H4 (cell line): ENCODE data around the gene AHDC1. TPM values are rescaled to one million over a fixed set of nuclear protein-coding genes. Genes with fewer than 3 reads are reported as not detected.
"Not testable (repeated sequence)": the region's sequence is repeated elsewhere in the genome, so short reads cannot be mapped to it uniquely, and the experiment has no call there.

ENCODE experiments used
- DNase-seq: peaks from one replicate; pipeline ENCODE4 v3.0.0-alpha.2; 2015; ENCODE audit warnings: low spot score
- total RNA-seq: library from RNA; depleted of rRNA; stranded (reverse); fragments of >200 nt; shearing (Covaris generic); gene quantifications from 2 replicates; pipeline ENCODE4 v1.2.3, GENCODE V29; 2014

Gene AHDC1
- total RNA-seq, 1 experiment from 2014 or later, result 2.0 TPM

DNA sequence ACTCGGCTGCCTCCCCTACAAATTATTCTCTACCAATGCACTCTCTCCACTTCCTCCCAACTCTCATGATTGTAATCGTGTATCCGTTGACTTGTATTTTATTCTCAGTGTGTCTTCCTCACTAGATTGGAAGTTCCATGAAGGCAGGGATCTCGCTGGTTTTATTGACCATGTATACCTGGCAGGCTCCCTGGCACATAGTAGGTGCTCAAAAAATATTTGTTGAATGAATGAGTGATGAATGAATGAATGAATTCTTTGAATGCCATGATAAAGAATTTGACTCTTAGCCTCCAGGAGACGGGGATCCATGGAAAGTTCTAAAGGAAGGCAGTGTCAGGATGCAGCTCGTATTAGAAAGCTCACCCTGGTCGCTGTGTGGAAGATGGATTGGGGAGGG lies 85.1 kb downstream of the AHDC1 start:
- no peak for DNase-seq

- DNase-seq, result no peak
These were observed 85.8 kb downstream of the AHDC1 start for GRCh38 chr1:27517907-27518718.

GRCh38 chr1:27517301-27517700 lies 86.6 kb downstream of the AHDC1 start:
- DNase-seq, result no peak

- DNase-seq, result no peak
These were observed 88.3 kb downstream of the AHDC1 start for GRCh38 chr1:27515626-27516025.

GRCh38 chr1:27513958-27514357 lies 90.0 kb downstream of the AHDC1 start:
- DNase-seq, result no peak

GRCh38 chr1:27513528-27513927 lies 90.4 kb downstream of the AHDC1 start:
- DNase-seq, result no peak

DNA sequence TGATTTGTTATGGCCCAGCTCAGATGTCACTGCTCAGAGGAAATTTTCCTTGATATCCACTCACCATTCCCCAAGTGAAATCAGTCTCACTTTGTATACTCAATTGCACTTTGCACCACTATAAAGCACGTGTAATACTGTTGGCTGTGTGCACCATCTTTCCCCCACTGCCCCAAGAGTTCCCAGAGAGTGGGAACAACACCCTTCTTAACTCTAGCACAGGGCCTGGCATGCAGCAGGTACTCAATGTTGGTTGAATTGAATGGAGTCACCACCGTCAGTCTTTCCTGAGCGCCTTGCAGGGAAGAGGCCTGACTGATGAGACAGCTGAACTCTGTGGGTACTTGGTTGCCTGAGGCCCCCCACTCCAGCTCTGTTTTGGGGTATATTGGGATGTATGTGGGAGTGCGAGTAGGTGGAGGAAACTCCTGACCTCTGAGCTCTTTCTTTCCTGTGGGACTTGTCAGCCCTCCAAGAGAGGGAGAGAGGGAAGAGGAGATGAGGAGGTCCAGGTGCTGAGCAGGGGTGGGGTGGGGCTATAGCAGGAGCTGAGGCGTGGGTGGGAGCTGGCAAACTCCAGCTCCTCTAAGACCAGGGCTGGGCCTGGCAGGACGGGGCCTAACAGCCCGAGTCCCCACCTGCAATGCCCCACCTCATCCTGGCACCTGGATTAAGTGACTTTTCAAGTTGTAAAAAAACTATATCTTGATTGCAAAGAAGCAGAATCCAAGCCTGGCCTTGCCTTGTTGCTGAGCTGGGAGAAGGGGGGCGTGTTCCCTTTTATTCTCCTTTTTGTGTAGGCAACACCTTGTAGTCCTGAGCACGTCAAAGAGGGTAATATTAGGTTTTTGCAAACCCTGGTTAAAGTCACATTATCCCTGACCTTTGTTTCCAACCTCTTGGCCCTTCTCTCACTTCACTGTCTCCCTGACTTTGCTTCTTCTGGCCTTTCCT lies 94.5 kb downstream of the AHDC1 start:
- no peak for DNase-seq

DNA sequence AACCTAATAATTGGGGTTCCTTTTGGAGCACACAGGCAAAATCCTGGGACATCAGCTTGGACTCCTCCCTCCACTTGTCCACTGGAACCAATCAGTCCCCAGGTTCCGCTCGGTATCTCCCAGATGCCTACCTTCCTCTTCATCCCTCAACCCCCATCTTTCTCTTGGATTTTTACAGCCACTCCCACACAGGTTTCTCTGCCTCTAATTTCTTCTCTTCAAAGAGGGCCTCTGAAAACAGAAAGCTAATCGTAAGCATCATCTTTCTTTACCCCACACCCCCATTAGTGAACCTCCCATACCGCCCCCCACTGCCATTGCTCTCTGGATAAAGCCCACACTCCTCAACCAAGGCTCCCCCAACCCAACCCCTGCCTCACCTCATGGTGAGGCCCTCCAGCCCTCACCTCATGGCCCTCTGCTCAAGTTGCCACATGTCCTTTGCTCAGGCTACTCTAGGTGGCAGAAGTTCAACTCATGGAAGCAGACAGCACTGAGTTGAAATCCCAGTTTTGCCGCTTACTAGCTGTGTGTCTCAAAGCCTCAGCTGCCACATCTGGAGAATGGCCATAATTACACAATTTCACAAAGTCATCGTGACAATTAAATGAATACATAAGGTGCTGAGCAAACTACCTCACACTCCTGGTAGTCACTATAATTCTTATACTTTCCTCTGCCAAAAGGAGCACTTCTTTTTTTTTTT lies 95.8 kb downstream of the AHDC1 start:
- no peak for DNase-seq

DNA sequence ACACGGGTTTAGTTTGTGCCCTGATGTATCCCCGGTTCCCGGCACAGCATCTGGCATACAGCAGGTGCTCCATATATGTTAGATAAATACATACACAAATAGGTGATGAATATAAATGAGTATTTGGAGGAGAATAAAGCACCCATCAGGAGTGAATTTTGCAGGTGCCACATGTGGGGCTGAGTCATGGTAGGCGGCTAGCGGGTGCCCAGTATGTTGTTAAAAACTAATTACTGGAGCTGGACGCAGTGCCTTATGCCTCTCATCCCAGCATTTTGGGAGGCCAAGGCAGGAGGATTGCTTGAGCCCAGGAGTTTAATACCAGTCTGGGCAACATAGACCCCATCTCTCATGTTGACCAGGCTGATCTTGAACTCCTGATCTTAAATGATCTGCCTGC lies 97.2 kb downstream of the AHDC1 start:
- no peak for DNase-seq

DNA sequence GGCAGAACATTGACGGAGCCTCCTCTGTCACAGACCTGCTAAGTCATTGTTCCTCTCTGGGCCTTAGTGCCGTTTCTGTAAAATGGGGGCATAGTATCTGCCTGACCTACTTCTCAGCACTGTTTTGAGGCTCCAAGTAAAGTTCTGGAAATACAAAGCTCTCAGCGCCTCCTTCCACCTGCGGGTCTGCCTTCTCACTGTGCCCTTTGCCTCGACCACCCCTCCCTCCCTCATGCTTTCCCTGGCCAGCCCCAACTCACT lies 98.6 kb downstream of the AHDC1 start:
- no peak for DNase-seq

DNA sequence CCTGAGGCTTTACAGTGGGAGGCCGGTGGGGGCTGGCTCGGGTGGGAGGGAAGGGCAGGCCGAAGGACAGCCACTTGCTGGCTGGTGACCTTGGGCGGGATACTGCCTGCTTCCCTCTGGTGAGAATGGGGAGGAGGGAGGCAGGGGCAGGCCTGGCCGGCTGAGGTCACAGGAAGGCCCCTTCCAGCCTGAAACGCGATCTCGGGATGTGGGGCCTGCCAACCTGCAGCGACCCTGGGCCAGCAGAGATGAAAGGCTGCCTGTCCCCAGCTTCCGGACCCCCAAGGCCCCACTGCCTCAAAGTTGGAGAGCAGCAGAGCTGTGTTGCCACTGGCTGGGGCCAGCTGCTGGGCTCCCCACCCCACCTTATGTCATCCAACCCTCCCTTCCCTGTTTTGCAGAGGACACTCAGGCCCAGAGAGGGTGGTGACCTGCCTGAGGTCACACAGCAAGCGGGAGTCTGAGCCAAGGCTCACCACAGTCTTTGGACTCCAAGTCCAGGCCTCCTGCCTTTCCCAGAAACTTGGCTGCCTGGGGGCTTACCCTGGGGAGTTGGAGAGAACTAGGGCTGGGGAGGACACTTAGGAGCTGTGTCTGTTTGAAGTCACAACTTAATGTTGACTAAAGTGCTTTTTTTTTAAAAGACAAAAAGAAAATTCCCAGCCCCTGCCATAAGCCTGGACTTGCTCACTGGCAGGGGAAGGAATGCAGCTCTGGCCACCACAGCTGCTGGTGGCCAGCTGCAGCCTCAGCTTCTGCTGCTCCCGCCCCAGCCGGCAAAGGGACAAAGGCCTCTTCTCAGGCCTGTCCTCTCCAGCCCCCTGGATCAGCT lies 99.1 kb downstream of the AHDC1 start:
- no peak for DNase-seq

- no peak for DNase-seq
These were observed 99.9 kb downstream of the AHDC1 start for GRCh38 chr1:27503844-27504587.

DNA sequence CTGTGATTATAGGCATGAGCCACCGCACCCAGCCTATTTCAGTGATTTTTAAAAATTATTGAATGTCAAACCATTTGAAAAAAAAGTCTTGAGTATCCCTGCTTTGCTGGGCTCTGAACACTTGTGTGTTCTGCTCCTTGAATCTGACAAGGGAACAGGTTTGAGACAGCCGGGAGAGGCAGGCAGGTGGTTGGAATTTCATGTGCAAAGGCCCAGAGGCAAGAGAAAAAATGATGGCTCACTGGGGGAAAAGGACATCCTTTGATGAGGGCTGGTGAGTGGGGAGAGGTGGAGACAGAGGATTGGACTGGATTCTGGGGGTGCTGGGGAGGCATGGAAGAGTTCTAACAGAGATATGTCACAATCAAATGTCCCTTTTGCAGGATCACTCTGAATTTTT lies 100.9 kb downstream of the AHDC1 start:
- DNase-seq, result no peak

DNA sequence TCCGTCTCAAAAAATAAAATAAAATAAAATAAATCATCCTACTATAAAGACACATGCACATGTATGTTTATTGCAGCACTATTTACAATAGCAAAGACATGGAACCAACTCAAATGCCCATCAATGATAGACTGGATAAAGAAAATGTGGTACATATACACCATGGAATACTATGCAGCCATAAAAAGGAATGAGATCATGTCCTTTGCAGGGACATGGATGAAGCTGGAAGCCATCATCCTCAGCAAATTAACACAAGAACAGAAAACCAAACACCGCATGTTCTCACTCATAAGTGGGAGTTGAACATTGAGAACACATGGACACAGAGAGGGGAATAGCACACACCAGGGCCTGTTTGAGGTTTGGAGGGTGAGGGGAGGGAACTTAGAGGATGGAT lies 102.8 kb downstream of the AHDC1 start:
- not testable (repeated sequence) for DNase-seq

DNA sequence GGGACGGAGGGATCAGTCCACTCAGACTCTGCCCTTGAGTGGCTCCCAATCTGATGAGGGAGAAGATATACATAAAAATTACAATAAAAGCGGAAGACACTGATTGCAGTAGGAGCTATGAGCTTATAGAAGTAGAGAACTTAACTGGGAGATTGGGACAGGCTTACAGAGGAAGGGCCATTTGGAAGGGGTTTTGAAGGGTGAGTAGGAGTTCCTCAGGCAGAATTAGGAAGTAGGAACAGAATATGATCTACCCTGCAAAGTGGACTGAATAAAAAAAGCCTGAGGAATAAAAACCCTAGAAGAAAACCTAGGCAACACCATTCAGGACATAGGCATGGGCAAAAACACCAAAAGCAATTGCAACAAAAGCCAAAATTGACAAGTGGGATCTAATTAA lies 104.8 kb downstream of the AHDC1 start:
- no peak for DNase-seq

GRCh38 chr1:27496604-27497155 lies 107.3 kb downstream of the AHDC1 start:
- DNase-seq, result no peak

- no peak for DNase-seq
These were observed 111.1 kb downstream of the AHDC1 start for GRCh38 chr1:27492796-27493195.

DNA sequence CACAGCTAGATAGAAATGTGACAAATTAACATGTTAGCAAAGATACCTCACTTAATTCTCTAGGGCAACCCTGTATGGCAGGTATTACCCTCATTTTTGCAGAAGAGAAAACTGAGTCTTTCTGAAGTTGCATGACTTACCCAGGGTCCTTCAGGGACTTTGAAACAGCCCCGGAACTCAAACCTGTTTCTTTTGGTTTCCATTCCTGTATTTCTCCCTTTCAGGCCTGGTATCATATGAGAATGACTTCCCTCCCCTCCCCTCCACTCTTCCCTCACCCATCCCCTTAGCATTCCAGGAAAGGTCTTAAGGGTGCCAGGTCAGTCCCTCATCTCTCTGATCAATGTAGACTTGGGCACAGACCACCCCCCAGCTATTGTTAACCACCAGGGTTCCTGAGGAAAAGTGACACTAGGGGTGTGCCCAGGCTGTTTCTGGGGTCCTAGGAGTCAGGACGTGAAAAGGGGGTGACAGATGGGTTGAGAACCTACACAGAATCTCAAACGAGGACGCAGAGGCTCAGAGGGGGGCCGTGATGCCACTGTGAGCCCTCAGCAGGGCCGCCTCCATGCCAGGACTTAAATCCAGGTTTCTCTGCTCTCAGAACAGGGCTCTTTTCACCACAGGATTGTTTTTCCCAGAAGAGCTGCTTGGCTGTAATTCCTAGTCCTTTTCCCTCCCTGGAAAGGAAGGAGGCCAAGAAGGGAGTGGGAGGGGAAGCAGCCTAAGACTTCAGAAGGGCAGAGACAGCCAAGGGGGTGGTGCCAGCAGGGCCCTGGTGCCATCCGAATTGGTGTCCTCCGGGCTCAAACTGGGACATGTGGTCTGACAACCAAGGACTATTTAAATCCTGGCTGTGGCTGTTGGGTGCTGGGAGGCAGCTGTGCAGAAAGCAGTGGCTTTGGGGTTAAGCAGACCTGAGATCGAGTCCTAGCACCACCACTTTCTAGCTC lies 111.9 kb downstream of the AHDC1 start:
- no peak for DNase-seq

GRCh38 chr1:27489973-27490741 lies 113.8 kb downstream of the AHDC1 start, which contains the start of gene WASF2:
Gene WASF2, minus strand, starts transcription at chr1:27490167. Its CDS starts 61,277 bp downstream, at chr1:27428890.
- peak; percentile 95 for DNase-seq
